Pancreas (tissue), 10 donors: ENCODE data around the gene ITPK1. TPM values are rescaled to one million over a fixed set of nuclear protein-coding genes. Genes with fewer than 3 reads are reported as not detected.

Experiments used
- ATAC-seq, 4 donors: fragments of 200-7000 bp; cut with Tn5 transposase; one replicate each; pipeline versions ENCODE4 v1.8.0 to v1.9.1; 2020; ENCODE audit warnings: mild to moderate bottlenecking in 4 of 4, moderate library complexity in 4 of 4
- DNase-seq, 6 donors: peaks; one replicate each; pipeline ENCODE4 v3.0.0-alpha.2; 2020
- FAIRE-seq: peaks from 2 replicates; lab custom pipeline; 2012; peaks lifted over from hg19 to GRCh38; lab: Jason Lieb, UNC
- H3K27ac ChIP-seq, 4 donors: fragments of 200-600 bp; sonication (generic); 1 replicate in 3 of 4; 2 replicates in 1 of 4; pipeline versions ENCODE4 v1.5.0 to v1.8.0; 2020
- H3K27me3 ChIP-seq, 4 donors: fragments of 200-600 bp; one replicate each; pipeline ENCODE4 v1.8.0; 2021
- H3K36me3 ChIP-seq, 3 donors: fragments of 200-600 bp; sonication (generic) in 1 of 3; one replicate each; pipeline versions ENCODE4 v1.5.0 to v1.8.0; 2020 to 2021
- H3K4me1 ChIP-seq, 3 donors: fragments of 200-600 bp; one replicate each; pipeline ENCODE4 v1.8.0; 2021
- H3K4me3 ChIP-seq, 4 donors: fragments of 200-600 bp; sonication (generic) in 2 of 4; one replicate each; pipeline versions ENCODE4 v1.5.0 to v1.8.0; 2020 to 2021
- H3K9me3 ChIP-seq, 4 donors: fragments of 200-600 bp; one replicate each; pipeline ENCODE4 v1.8.0; 2021
- WGBS, 2 donors: extraction: QIAGEN DNeasy Blood & Tissue Kit; methylation state at CpG; one replicate each; pipeline ENCODE4 v1.1.7; 2013; 5-methylcytosine and 5-hydroxymethylcytosine counted together
- intact Hi-C, 3 donors: fragments of 100-400 bp; cut with DNase I; formaldehyde crosslinking; loops; one replicate each; pipeline versions ENCODE4 v1.11.1 to v1.14.2; 2022
- polyA plus RNA-seq, 2 donors: library from polyadenylated mRNA; stranded (reverse); fragments of 200-250 nt; gene quantifications; one replicate each; pipeline ENCODE4 v1.2.3, GENCODE V29; 2013
- total RNA-seq, 6 donors: library from RNA; stranded (reverse); fragmentation: NEBNext Ultra II Directional in 4 of 6; extraction: Animal tissue kit (Norgen Biotek cat#: 25700) in 4 of 6; gene quantifications; one replicate each; pipeline versions ENCODE4 v1.2.1 to v1.2.4, GENCODE V29; 2021 to 2023
- TF ChIP-seq, protein P1 (sequence below), 4 donors: fragments of 200-600 bp; sonication (generic) in 3 of 4; IDR thresholded peaks; one replicate each; pipeline versions ENCODE4 v1.5.0 to v1.8.0; 2021; ENCODE audit warnings: antibody characterized with exemption in 4 of 4
- donor health status: healthy with polysubstance abuse.
- donor health status: DM: no; HTN: no; CAD: no; lungs with moderate emphysema.
- donor health status: DM: no; HTN: no; CAD: no.
- donor health status: control.
- donor health status: control.
- donor health status: Bipolar disorder and iron deficiency.
- donor health status: DM: yes; HTN: yes; CAD: no.
- donor health status: DM: no; HTN: no; CAD: no.
- donor health status: DM: no; HTN: no; CAD: no.
- donor health status: DM: yes; HTN: yes; CAD: no.

ITPK1 gene
- total and polyA plus RNA-seq, 8 donors: 23.2 to 38.3 (median 33.0) TPM

DNA sequence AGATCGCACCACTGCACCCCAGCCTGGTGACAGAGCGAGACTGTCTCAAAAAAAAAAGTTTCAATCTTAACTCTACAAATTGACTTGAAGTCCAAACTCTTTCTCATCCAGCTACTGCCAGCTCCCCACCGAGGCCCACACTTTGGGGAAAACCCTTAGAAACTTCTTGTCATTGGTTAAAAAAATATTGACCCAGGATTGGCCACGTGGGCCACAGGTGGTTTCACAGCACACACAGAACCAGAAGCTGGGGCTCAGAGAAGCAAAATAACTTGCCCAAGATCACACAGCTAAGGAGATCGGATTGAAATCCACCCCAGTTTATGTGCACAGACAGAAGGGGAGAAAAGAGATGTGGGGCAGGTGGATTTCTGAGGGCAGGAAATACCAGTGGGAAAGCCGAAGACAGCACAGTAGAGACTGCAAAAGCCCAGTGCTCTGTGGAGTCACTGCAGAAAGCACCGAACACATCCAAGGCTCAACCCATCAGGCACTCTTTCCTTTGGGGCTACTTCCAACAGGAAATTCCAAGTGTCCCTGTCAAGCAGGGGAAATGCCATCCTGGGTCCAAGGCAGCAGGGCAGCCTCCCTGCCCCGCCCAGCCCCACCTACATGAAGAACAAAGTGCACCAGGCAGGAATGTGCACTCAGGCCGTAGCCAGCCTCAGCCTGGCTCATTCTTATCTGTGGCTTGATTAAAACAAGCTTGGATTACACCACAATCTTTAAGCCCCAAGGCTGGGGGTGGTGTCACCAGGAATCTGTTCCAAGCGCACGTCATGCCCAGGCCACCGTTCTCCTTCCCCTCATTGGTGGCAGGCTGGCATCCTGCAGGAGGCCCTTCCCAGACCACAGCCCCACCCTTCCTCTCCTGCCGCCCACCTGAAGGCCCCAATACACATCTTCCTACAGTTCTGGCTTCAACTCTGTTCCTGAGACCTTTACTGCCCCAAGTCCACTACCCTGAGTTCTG, 72.5 kb downstream of the ITPK1 start:
- ATAC-seq (peak; percentile 87 to 92 (median 91)), DNase-seq (peak; percentile 72 to 89 (median 84)), FAIRE-seq (no peak)
- Histone ChIP-seq H3K4me3 (no peak overlapping the region), H3K27me3 (no peaks in the 10 kb centered on the region), H3K36me3 (no peaks in the 10 kb centered on the region), H3K4me1 (peaks cover 22 to 41% (median 32%) of the 10 kb centered on the region in 3 donors), H3K9me3 (no peaks in the 10 kb centered on the region), H3K27ac (peak overlapping the region; percentile 6 to 72 (median 66))
- WGBS, 2 donors: 29 to 30% methylated on average over 13 of the region's 13 CpGs
- intact Hi-C loops: no loop called here
- TF ChIP-seq, protein P1, sequence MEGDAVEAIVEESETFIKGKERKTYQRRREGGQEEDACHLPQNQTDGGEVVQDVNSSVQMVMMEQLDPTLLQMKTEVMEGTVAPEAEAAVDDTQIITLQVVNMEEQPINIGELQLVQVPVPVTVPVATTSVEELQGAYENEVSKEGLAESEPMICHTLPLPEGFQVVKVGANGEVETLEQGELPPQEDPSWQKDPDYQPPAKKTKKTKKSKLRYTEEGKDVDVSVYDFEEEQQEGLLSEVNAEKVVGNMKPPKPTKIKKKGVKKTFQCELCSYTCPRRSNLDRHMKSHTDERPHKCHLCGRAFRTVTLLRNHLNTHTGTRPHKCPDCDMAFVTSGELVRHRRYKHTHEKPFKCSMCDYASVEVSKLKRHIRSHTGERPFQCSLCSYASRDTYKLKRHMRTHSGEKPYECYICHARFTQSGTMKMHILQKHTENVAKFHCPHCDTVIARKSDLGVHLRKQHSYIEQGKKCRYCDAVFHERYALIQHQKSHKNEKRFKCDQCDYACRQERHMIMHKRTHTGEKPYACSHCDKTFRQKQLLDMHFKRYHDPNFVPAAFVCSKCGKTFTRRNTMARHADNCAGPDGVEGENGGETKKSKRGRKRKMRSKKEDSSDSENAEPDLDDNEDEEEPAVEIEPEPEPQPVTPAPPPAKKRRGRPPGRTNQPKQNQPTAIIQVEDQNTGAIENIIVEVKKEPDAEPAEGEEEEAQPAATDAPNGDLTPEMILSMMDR (IDR thresholded peaks at IDR 0.05): no peak

DNA sequence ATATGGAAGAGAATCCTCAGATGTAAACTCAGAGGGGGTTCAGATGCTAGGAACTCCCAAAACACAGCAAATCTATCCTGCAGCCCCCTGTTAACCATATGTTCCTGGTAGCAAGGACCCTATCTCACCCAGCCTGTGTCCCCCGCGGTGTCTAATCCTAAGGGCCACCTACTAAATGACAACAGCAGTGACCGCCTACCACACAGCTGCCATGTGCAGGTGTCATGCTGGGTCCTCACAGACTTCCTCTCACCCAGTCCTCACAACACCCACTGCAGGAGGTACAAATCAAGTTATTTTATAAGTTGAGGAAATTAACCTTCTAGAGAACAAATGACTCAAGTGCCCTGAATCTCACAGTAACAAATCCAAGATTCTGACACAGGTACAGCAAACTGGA, 73.9 kb downstream of the ITPK1 start:
- H3K4me1 ChIP-seq: peaks cover 22 to 41% (median 37%) of the 10 kb centered on the region in 3 donors
- ATAC-seq (no peak), FAIRE-seq (no peak), DNase-seq (no peak)
- H3K4me3 ChIP-seq: no peak overlapping the region
- TF ChIP-seq, protein P1 (IDR thresholded peaks at IDR 0.05): no peak
- H3K36me3 ChIP-seq: no peaks in the 10 kb centered on the region
- no peaks in the 10 kb centered on the region for H3K9me3 ChIP-seq
- no peaks in the 10 kb centered on the region for H3K27me3 ChIP-seq
- no peak overlapping the region for H3K27ac ChIP-seq
- WGBS, 2 donors: 91 to 98% methylated on average over 3 of the region's 3 CpGs
- intact Hi-C loops: no loop called here

DNA sequence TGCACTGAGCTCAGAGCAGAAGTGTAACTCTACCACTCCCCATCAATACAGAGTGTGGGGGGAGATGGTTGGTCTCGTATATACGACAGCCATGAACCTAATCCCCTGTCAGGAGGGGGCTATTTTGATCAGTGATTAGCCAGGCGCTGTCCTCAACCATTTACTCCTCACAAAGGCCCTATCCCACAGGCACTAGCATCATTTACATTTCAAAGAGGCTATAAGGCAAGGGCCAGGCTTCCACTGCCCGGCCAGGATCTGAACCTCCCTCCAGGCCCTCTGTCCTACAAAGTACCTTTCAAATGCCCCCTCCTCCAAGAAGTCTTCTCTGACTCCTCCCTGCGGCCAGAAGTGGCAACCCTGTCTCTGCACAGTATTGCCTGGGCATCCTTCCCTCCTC, 74.7 kb downstream of the ITPK1 start:
- Histone ChIP-seq H3K4me3 (no peak overlapping the region), H3K4me1 (peaks cover 22 to 41% (median 37%) of the 10 kb centered on the region in 3 donors), H3K36me3 (no peaks in the 10 kb centered on the region), H3K27me3 (no peaks in the 10 kb centered on the region), H3K27ac (no peak overlapping the region), H3K9me3 (no peaks in the 10 kb centered on the region)
- DNase-seq (no peak), FAIRE-seq (no peak), ATAC-seq (no peak)
- WGBS, 2 donors: 92 to 95% methylated on average over 5 of the region's 5 CpGs
- intact Hi-C loops: no loop called here
- TF ChIP-seq, protein P1 (IDR thresholded peaks at IDR 0.05): no peak

DNA sequence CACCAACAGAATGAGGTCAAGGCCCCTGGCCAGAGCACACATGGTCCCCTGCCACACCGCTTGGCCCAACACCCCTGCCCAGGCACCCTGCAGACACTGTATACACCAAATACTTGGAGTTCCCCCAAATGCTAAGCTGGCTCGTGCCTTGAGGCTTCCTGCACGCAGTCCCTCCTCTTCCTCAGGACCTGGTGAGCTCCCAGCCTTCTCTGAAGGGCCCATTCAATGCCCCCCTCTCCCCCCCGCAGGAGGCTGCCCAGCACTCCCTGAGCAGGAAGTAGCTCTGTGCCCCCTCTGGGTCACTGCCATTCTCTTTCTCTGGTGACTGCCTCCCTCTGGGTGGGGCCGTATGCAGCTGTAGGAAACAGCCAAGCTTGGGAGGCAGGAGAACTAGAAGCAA, 75.3 kb downstream of the ITPK1 start:
- H3K27me3 ChIP-seq: no peaks in the 10 kb centered on the region
- no peak for ATAC-seq
- no peaks in the 10 kb centered on the region for H3K9me3 ChIP-seq
- WGBS, 2 donors: 58 to 65% methylated on average over 5 of the region's 5 CpGs
- TF ChIP-seq, protein P1 (IDR thresholded peaks at IDR 0.05): no peak
- peaks cover 22 to 41% (median 37%) of the 10 kb centered on the region in 3 donors for H3K4me1 ChIP-seq
- peak overlapping the region in 2 of 4 donors; percentile 8 to 44 for H3K27ac ChIP-seq
- FAIRE-seq: no peak
- H3K36me3 ChIP-seq: no peaks in the 10 kb centered on the region
- peak in 1 of 6 donors; percentile 39 for DNase-seq
- intact Hi-C loops: no loop called here
- no peak overlapping the region for H3K4me3 ChIP-seq
